ENCODE measurements around the gene FAM107B. TPM values are rescaled to one million over a fixed set of nuclear protein-coding genes. Genes with fewer than 3 reads are reported as not detected.

Gene FAM107B
- total RNA-seq, 1 experiment from 2014 or later: 24.5 TPM

GRCh38 chr10:14700546-14700945 lies 74.2 kb downstream of the FAM107B start:
- no peaks in the 10 kb centered on the region for H3K27me3 ChIP-seq (ENCODE audit: insufficient read depth, low read length)
- H3K4me2 ChIP-seq (ENCODE audit: insufficient read depth, insufficient read length, low read length): no peak overlapping the region
- H4K8ac ChIP-seq (replicated peaks; ENCODE audit: insufficient read length, low read depth, low read length): no peak overlapping the region
- H3K14ac ChIP-seq (ENCODE audit: insufficient read depth, low read length): no peak overlapping the region
- H3K79me2 ChIP-seq (ENCODE audit: insufficient read depth, low read length): no peaks in the 10 kb centered on the region
- H3K4me1 ChIP-seq (ENCODE audit: insufficient read depth, low read length): no peaks in the 10 kb centered on the region; the same call in 1 of the 2 replicates
- no peak overlapping the region for H2AK5ac ChIP-seq (ENCODE audit: insufficient read length, low read length)
- no peak overlapping the region for H3K18ac ChIP-seq (ENCODE audit: insufficient read length, low read depth, low read length)
- Mint-ChIP-seq H3K27me3 (ENCODE audit: low read depth) (peaks cover 3% of the 10 kb centered on the region; the same call in 1 of the 2 replicates), H3K27ac (no peak overlapping the region), H3K4me3 (no peak overlapping the region), H3K36me3 (ENCODE audit: insufficient read depth in 1 of 3, low read depth in 3 of 3) (peaks cover 0 to 7% (median 7%) of the 10 kb centered on the region in 3 experiments; a peak in 5 of 7 replicates), H3K9me3 (peaks cover 5 to 9% of the 10 kb centered on the region in 2 experiments), H3K4me1 (peaks cover 18 to 29% of the 10 kb centered on the region in 2 experiments)
- H3K9ac ChIP-seq (ENCODE audit: extremely low read depth, insufficient read length, low read length): no peak overlapping the region
- H3K27ac ChIP-seq (ENCODE audit: insufficient read length, low read depth, low read length): no peak overlapping the region
- H4K91ac ChIP-seq (ENCODE audit: insufficient read length, low read depth, low read length): no peak overlapping the region
- no peak overlapping the region for H4K5ac ChIP-seq (ENCODE audit: insufficient read length, low read depth, low read length)
- no peaks in the 10 kb centered on the region for H3K23me2 ChIP-seq (ENCODE audit: insufficient read length, low read depth, low read length, poor library complexity, severe bottlenecking)
- H2BK120ac ChIP-seq (ENCODE audit: low read depth, low read length, poor library complexity, severe bottlenecking): no peak overlapping the region
- no peak overlapping the region for H3K23ac ChIP-seq (ENCODE audit: insufficient read length, low read depth, low read length)
- no peak overlapping the region for H3K4ac ChIP-seq (ENCODE audit: low read depth, low read length)
- no peak overlapping the region for H2BK20ac ChIP-seq (ENCODE audit: low read depth, low read length, poor library complexity, severe bottlenecking)
- no peak for TF ChIP-seq CTCF (conservative IDR thresholded peaks at IDR 0.05)
- H3T11ph ChIP-seq (ENCODE audit: low read length): no peak overlapping the region
- no peak overlapping the region for H3K56ac ChIP-seq (ENCODE audit: insufficient read length, low read depth, low read length)
- WGBS (ENCODE audit: extremely low coverage, insufficient read length, low lambda C conversion rate): no CpG with 5 or more reads among the region's 1 CpG
- H2BK5ac ChIP-seq (ENCODE audit: insufficient read length, low read length): no peak overlapping the region
- no peaks in the 10 kb centered on the region for H3K79me1 ChIP-seq (ENCODE audit: insufficient read depth, low read depth, low read length, poor library complexity, severe bottlenecking)
- no peak overlapping the region for H2BK15ac ChIP-seq (ENCODE audit: low read depth, low read length)
- no peaks in the 10 kb centered on the region for H4K20me1 ChIP-seq (ENCODE audit: control insufficient read depth, insufficient read depth, insufficient read length)
- no peak overlapping the region for H2BK12ac ChIP-seq (ENCODE audit: insufficient read length, low read depth, low read length)
- no peak for DNase-seq
- H2AFZ ChIP-seq (ENCODE audit: low read length): no peak overlapping the region
- no peaks in the 10 kb centered on the region for H3K9me3 ChIP-seq (ENCODE audit: control insufficient read depth, low read depth, low read length)

Measured in H9 (cell line).